Measurements from ENCODE around the gene TM4SF20. TPM values are rescaled to one million over a fixed set of nuclear protein-coding genes. Genes with fewer than 3 reads are reported as not detected.

TM4SF20 gene
- total and polyA plus RNA-seq, 10 of the 15 experiments (the other 5 are each of a cell fraction or from before 2014, with no cell fraction given) = 0.04 to 0.07 TPM; not detected in 8

GRCh38 chr2:227324995-227325838, 53.9 kb downstream of the TM4SF20 start, which contains the start of gene MFF (continued):
- TF ChIP-seq E2F8 (IDR thresholded peaks at IDR 0.05; ENCODE audit: low read depth, partially characterized antibody) (peak; percentile 68), ZZZ3 (IDR thresholded peaks at IDR 0.05; ENCODE audit: control insufficient read depth, insufficient read length, low read depth) (no peak), HCFC1 (IDR thresholded peaks at IDR 0.05; ENCODE audit: low read length) (peak; percentile 86), ZNF622 (IDR thresholded peaks at IDR 0.05) (no peak), SPI1 (IDR thresholded peaks at IDR 0.05; ENCODE audit: borderline replicate concordance, insufficient read depth, low read depth, low read length) (no peak), POU2F2 (IDR thresholded peaks at IDR 0.05; ENCODE audit: borderline replicate concordance, low read depth, low read length) (0 out of 3 replicates have a peak, but pooled peaks have one; percentile 36), ZNF384 (IDR thresholded peaks at IDR 0.05; ENCODE audit: borderline replicate concordance, low read depth, low read length) (no peak), MAX (IDR thresholded peaks at IDR 0.05; ENCODE audit: low read depth, low read length) (peak; percentile 87; the same call in 1 of the 2 replicates), MYC (IDR thresholded peaks at IDR 0.05; ENCODE audit: insufficient read depth, insufficient read length, insufficient replicate concordance, low read length, severe bottlenecking) (peak; percentile 46), ZNF24 (IDR thresholded peaks at IDR 0.05) (peak; percentile 59; the same call in 1 of the 2 replicates), PML (IDR thresholded peaks at IDR 0.05; ENCODE audit: low read length) (peak; percentile 49; the same call in 1 of the 2 replicates), IKZF1 (conservative IDR thresholded peaks at IDR 0.05) (peak; percentile 96), ZBED1 (IDR thresholded peaks at IDR 0.05; ENCODE audit: borderline replicate concordance) (no peak; the same call in 1 of the 2 replicates), ZNF207 (IDR thresholded peaks at IDR 0.05; ENCODE audit: borderline replicate concordance) (peak; percentile 64; the same call in 1 of the 2 replicates), TARDBP (IDR thresholded peaks at IDR 0.05; ENCODE audit: borderline replicate concordance) (peak; percentile 63; the same call in 1 of the 2 replicates), NR2F1 (conservative IDR thresholded peaks at IDR 0.05) (peak; percentile 84), NKRF (conservative IDR thresholded peaks at IDR 0.05) (peak; percentile 68; the same call in 1 of the 2 replicates), TCF12 (IDR thresholded peaks at IDR 0.05; ENCODE audit: low read depth, low read length) (0 out of 2 replicates have a peak, but pooled peaks have one; percentile 20)
- TF ChIP-seq, protein P1, sequence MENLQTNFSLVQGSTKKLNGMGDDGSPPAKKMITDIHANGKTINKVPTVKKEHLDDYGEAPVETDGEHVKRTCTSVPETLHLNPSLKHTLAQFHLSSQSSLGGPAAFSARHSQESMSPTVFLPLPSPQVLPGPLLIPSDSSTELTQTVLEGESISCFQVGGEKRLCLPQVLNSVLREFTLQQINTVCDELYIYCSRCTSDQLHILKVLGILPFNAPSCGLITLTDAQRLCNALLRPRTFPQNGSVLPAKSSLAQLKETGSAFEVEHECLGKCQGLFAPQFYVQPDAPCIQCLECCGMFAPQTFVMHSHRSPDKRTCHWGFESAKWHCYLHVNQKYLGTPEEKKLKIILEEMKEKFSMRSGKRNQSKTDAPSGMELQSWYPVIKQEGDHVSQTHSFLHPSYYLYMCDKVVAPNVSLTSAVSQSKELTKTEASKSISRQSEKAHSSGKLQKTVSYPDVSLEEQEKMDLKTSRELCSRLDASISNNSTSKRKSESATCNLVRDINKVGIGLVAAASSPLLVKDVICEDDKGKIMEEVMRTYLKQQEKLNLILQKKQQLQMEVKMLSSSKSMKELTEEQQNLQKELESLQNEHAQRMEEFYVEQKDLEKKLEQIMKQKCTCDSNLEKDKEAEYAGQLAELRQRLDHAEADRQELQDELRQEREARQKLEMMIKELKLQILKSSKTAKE (IDR thresholded peaks at IDR 0.05; ENCODE audit: low read depth, poor library complexity, severe bottlenecking) = peak; percentile 70

All from GM12878 (cell line).